HG02840 (cell line): ENCODE measurements around the gene BMPR1B.

Experiments
- ATAC-seq: cut with Tn5 transposase; IDR thresholded peaks from one replicate; pipeline ENCODE4 v1.9.1; 2021; ENCODE audit warnings: mild to moderate bottlenecking, moderate library complexity, moderate number of reproducible peaks; ENCODE audit not compliant: unreplicated experiment, low FRiP score

Gene BMPR1B

DNA sequence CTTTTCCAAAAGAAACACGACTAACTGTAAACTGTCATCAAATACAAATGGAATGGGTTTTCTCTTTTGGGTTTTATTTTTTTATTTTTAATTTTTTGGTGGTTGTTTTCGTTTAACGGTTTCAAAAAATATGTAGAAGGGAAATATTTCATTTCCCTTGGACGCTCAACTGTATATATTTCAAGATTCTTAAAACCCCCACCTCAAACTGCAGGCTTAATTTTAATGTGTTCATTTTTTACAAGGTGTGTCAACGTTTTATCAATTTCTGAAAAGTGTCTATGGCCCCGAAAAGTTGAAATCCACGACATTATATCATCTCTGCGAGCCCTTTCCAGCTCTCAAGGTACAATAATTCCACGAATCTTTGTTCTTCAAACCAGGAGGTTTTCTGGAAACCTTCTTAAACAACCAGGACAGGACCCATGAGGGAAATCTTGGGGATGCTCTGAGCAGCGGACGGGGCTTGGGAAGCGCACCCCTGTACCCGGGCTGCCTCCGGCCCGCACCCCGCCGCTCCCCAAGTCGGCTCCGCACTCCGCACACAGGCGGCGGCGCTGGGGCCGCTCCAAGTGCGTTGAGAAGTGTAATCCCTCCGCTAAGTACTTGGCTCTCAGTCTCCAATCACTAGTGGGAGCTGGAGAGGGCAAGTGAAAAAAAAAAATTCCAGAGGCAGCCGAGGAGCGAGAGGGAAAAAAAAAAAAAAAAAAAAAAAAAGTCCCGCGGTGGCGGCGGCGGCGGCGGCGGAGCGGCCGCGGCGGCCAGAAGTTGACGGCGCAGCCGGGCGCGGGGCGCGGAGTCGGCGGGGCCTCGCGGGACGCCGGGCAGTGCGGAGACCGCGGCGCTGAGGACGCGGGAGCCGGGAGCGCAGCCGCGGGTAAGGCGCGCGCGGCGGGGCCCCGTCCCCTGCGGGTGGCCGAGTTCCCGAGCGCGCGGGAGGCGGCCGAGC, at the start of gene BMPR1B:
BMPR1B (plus strand) TSS at position 764 of the 949 bp plus-strand sequence. CDS start 346,470 bp downstream, outside the sequence.
- ATAC-seq, result no peak

DNA sequence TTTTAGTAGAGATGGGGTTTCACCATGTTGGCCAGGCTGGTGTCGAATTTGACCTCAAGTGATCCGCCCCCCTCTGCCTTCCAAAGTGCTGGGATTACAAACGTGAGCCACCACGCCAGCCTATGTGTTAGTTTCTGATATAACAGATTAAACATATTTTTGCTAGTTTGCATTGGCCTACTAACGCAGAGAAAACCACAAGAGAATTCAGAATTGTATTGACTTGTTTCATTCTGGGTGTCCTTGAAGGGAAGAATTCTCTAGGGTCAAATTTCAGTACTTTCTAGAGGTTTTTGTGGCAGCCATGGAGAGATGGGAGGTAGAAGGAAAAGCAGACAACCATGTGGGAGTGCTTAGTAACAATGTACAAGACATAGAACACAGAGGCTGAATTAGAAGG, 46.1 kb upstream of the BMPR1B start:
- ATAC-seq, result no peak

DNA sequence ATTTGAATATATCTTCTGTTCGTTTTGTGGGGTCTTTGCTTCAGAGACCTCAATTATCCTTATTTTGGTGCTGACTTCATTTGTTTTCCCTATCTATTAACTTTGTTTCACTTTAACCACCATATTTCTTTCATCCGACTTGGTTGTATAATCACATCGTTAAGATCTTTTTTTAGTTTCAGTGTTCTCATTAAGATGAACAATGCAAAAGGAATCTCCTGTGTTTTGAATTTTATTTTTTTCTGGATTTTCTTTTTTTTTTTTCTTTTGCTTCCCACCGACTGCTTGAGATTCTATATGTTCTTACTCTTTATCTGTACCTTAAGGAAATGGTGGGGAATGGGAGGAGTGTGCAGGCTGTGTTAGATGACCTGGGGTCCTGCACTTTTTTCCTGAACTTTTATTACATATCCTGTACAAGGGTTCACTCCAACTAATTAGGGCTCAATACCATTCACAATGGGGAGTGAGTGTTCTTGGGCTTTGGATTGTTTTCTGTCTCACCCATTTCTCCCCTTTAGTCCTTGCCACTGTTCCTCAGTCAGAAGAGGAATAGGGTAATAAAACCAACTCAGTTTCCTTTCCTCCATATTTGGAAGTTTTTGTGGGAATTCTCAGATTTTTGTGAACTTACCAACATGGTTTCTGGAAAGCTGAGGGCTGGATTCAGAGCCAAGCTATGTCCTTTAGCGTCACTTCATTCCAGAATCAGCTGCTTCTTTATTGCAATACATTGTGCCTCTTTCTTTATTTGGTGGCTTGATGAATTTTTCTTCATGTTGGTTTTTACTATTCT, 43.2 kb upstream of the BMPR1B start:
- ATAC-seq, result no peak

DNA sequence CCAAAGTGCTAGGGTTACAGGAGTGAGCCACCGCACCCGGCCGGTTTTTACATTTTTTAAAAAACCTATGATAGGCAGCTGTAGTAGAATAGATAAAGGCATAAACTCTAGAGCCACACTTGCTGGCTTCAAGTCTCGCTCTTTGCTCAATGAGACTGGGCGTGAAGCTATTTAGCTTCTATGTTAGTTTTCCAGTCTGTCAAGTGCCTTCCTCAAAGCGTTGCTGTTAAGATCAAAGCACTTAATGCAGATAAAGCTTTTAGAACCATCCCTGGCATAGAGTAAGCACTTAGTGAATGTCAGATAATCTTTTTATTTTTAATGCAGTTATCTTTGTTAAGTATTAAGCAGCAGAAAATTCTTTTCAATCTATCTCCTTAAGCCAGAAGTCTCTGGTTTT, 42.0 kb upstream of the BMPR1B start:
- ATAC-seq, result no peak

DNA sequence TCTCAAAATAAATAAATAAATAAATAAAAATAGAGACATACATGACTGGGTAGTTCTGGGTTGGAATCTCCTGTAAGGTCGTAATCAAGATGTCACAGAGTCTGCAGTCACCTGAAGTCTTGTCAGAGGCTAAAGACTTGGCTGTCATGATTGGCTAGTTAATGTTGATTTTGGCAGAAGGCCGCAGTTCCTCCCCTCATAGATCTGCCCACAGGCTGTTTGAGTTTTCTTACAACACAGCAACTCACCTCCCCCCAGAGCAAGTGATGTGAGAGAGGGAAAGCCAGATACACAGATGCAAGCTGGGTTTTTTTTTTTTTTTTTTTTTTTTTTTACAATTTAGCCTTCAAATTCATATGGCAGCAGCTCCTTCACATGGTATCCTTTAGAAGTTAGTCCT, 36.4 kb upstream of the BMPR1B start:
- ATAC-seq, result no peak

DNA sequence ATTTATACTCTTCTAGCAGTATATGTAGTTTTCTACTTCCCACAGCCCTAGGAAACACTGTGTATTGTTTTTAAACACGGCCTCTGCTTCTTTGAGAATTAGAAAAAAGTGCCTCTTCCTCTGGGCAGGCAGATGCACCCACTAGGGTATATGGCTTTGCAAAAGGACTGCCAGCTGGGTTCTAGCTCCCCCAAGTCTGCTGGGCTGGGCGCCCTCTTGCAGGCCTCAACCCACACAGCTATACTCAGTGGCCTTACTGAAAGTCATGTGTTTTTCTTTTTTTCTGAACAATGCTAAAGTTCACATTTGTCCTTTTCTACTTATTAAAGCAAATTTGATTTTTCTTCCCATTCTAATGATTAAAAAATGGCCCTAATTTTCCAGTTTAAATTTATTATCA, 35.5 kb upstream of the BMPR1B start:
- no peak for ATAC-seq

DNA sequence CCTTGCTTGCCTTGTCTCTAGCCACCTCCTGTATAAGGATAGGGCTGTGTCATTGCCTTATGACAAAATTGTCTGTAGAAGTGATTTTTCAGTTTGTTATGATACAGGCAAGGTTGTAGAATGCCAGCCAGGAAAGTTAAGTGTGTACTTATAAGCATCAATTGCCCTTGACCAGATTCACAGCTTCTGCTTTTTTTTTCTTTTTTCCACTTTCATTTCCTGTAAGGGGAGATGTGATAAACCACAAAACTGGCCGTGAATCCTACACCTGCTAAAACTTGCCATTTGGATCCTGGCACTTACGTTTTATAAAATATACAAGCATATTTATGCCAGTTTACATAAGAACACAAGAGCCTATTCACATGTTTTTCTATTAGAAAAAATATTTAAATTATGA, 35.0 kb upstream of the BMPR1B start:
- ATAC-seq, result no peak

DNA sequence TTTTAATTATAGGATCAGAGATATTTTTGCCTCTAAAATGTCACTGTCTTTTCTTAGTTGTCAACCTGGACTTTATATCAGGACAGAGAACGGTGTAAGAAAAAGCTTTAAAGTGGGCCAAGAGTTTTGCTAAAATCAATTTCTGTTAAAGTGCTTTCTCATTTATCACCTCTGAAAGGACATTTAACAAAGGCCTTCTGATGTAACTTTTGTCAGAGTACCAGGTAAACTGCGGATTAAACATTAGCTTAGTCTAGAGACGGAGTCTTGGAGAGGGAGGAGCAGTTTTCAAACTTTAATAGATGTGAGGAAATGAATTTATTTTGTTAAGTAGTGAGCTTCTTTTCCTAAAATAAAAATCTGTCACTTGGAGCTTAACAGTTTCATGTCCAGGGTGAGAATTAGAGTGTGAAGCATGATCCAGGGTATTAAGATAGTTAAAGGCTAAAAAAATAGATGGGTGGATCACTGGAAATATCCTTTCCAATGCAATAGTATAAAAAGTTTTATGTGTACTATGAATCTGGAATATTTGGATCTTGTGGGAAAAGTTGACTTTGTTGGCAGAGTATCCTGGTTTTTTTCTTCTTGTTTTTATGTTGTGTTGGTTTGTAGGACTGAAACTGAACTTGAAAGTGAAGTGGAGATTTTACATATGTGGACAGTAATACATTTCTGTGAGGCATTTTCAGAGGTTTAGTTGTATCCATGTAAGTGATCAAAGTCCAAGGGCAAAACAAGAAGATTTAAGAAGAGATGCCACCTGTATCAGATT, 33.6 kb upstream of the BMPR1B start:
- no peak for ATAC-seq

DNA sequence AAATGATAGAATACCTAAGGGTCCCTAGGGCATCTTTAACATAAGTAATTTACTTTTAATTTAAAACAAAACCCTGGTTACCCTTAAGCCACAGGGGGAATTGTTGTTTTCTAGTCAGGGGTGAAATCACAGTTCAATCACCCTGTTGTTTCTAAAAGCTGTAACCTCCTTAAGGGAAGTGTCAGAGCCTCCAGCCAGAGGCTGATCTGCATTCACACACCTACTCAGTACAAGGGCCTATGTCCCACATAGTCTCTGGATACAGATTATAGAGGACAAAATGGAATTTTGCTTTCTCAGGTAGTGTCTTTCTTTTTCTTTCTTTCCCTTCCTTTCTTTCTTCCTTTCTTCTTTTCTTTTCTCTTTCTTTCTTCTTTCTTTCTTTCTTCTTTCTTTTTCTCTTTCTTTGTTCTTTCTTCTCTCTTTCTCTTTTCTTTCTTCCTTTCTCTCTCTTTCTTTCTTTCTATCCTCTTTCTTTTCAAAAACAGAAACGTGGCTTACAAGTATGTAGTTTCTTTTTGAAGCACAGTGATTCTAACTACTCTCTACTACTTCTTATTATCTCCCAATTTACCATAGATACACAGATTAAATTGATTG, 31.1 kb upstream of the BMPR1B start:
- no peak for ATAC-seq

DNA sequence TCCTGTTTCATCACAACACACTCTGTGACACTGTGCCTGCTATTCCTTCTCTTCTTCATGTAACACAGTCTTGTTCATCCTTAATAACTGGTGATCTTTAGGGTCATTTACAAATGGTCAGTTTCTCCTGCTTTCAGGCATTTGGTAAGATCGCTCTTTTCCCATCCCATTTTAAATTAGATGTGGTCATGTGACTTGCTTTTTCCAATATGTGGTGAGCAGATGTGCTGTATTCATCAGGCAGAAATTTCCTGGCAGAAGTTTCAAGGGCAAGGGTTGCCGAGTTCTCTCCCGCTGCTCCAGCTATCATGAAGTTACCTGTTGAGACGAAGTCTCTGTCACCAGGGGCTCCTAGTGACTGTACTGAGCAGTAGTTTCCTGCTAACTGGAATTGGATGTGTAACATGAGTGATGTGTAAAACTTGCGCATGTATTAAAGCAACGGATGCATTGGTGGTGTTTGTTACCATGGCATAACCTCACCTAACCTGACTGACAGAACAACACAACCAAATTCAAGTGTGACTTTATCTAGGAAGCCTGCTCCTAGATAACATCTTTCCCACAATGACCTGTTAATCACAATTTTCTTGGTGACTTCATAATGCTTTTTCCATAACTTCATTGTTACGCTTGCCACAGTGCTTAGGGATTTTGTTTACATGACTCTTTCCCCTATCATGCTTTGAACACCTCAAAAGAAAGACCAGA, 29.5 kb upstream of the BMPR1B start:
- ATAC-seq, result no peak

DNA sequence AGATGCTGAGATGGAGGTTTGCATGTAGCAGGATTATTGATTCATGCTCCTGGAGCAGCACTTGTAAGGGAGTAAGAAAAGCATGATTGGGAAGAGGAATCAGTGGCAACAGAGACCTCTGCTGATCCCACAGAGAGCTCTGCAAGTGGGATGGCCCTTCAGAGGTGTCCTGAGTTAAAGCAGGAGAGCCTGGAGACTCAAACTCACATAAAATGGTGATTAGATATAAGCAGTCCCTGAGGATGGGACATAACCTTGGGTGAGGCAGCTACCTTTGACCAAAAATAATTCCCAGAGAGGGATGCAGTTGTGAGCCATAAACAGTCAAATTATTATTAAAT, 25.4 kb upstream of the BMPR1B start:
- no peak for ATAC-seq

DNA sequence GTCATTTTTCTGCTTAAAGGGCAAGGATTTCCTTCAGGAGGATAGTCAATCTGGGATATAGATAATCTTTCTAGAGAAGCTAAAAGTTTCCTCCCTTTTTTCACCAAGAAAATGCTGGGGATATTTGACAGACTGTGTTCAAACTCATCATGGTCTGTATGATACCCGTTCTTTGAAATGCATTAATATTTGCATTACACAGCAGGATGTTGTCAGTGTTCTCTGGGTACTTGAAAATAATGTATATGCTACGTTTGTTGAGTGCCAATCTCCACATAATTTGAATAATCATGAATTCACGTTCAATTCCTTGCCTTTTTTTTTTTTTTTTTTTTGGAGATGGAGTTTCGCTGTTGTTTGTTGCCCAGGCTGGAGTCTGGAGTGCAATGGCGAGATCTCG, 18.0 kb upstream of the BMPR1B start:
- no peak for ATAC-seq

DNA sequence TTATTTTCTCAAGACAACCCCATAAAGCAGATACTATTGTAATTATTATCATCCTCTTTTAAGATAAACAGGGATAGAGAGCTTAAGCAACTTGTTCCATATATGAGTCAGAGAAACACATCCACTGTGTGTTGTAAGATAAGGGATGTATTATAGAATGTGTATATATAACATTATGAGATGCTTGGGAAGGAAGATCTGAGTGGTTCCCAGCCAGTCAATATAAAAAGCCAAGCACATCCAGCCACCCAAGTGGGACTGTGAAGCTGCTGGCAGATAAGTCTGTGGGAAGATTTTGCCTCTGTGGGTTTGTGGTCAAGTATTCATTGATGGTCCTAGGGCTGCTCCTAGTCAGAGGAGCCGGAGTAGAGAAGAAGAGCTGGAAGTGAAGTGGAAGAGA, 16.5 kb upstream of the BMPR1B start:
- ATAC-seq, result no peak

DNA sequence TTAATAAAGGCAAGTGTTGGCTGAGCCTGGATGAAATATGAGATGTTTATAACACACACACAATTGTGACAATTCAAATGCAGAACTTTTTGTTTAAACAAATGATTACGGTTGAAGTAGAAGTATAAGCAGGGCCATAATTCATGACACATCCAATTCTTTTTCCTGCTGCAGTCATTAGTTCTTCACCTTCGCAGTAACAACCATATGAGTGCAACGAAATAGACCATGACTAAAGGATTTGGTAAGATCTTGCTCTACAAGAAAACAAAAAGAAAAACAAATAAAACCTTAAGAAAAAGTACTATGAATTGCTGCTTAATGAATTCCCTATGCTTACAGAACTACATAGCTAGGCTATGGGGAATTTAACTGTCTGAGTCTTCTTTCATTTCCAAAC, 13.9 kb upstream of the BMPR1B start:
- ATAC-seq, result no peak

DNA sequence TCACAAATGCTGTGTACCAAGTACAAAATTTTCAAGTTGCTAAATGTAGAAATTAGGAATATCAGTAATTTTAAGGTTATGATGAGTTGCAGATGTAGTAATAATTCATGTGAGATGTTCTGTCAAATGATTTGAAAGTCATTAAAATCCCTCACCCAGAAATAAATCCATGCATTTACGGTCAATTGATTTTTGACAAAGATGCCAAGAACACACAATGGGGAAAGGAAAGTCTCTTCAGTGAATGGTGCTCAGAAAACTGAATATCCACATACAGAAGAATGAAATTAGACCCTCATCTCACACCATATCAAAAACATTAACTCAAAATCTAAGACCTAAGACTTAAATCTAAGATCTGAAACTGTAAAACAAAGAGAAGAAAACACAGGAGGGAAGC, 12.9 kb upstream of the BMPR1B start:
- ATAC-seq, result no peak

DNA sequence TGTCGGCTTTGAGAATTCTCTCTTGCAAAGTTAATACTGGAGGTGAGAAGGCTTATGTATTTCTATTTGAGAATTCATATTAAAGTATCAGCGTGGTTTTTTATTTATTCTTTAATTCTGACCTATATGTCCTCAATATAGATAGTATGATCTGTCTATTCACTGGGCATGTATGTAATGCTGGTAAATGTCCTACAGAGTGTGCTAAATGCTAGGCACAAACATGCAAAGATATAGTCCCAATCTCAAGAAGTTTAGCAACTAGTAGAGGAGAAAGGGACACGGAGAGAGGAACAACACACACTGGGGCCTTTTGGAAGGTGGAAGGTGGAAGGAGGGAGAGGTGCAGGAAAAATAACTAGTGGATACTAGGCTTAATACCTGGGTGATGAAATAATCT, 11.0 kb upstream of the BMPR1B start:
- no peak for ATAC-seq

DNA sequence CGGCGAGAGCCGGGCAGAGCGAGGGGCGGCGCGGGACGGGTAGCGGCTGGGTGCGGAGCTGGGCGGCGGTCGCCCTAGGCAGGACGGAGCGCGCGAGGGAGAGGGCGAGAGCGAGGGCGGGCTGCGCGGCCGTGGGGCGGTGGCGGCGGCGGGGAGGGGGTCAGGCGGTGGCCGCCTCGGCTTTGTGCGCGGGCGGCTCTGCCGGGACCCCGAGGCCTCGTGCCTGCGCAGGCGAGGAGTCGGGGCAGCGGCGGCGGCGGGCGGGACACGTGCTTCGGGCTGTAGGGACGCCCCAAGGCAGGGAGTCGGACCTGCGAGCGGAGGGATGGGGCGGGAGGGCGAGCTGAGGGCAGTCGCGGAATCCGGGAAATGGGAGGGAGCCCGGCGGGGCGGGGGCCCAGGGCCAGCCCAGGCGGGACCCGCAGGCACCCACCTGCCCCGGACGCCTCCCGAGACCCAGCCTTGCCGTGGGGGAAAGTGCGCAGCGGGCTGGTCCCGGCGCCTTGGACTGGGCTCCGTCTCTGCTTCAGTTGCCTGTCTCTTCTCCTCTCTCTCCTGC, 465 bp downstream of the BMPR1B start:
- no peak for ATAC-seq

DNA sequence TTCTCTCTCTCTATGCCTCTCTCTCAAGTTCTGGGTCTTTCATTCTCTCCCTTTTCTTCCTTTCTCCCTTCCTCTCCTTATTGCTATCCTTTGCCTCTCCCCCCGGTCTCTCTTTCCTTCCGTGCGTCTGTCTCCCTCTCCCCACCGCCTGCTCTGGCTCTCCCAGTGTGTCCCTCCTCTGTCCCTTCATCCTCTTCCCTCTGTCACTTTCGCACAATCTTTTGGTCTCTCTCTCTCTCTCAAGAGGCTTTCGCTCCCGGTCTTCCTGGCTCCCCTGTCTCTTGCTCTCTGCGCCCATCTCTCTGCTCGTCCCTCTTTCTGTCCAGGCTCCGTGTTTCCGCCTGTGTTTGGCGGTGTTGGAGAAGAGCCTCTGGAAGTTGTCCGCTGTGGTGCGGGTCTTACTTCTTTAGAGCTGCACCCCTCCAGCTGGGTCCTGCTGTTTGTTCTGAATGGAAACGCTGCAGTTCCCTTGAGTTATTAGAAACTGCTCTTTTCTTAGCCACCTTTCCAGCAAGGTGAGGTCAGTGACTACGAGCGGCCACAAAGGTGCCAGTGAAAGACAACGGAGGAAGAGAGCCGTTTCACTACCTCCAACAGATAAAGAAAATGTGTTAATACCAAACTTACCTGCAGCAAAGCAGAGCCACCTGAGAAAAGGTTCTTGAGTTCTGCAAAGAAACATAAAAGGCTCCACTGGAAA, 1.1 kb downstream of the BMPR1B start:
- ATAC-seq, result no peak

DNA sequence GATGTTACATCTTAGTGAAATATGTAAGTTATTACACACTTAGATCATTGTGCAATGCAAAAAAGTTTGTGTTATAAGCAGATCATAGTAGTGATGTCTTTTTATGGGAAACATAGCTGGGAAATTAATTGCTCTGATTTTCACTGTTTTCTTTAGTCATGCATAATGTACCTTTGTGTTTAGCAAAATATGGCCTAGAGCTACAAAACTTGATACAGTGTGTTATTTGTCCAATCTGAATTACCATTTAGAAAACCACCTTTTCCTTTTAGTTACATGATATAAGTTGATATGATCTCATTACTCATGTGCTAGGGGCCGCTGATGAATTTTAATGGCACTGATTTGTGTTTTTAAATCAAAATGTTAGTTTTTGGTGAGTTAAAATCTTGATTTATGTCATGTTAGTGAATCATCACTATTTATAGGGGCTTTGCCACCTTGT, 2.0 kb downstream of the BMPR1B start:
- ATAC-seq, result no peak
